Measurements from ENCODE around the gene UCP2. TPM values are rescaled to one million over a fixed set of nuclear protein-coding genes. Genes with fewer than 3 reads are reported as not detected.

The UCP2 gene
- total and polyA plus RNA-seq, 9 of the 15 experiments (the other 6 are each of a cell fraction or from before 2014, with no cell fraction given): 19.2 to 216 (median 87.9) TPM

- TF ChIP-seq DEAF1 (CRISPR knock-in tag; IDR thresholded peaks at IDR 0.05) (no peak), MAZ (CRISPR knock-in tag; conservative IDR thresholded peaks at IDR 0.05 in 1 of 2, IDR thresholded peaks at IDR 0.05 in 1 of 2) (no peak), ESRRA (IDR thresholded peaks at IDR 0.05; ENCODE audit: borderline replicate concordance, low read depth) (no peak), RBFOX2 (IDR thresholded peaks at IDR 0.05; ENCODE audit: low read depth, low read length) (no peak), ZNF518B (CRISPR knock-in tag; IDR thresholded peaks at IDR 0.05) (no peak), TCF15 (CRISPR knock-in tag; IDR thresholded peaks at IDR 0.05) (no peak), SOX6 (IDR thresholded peaks at IDR 0.05) (no peak), RBM39 (optimal IDR thresholded peaks at IDR 0.05; ENCODE audit: low read depth, low read length) (peak; percentile 36), TCF7L2 (IDR thresholded peaks at IDR 0.05; ENCODE audit: low read depth, low read length) (no peak), FOXP1 (CRISPR knock-in tag; IDR thresholded peaks at IDR 0.05) (no peak; the same call in 1 of the 2 replicates), SETDB1 (IDR thresholded peaks at IDR 0.05; ENCODE audit: low read length) (no peak), RBBP5 (IDR thresholded peaks at IDR 0.05; ENCODE audit: borderline replicate concordance, insufficient read depth, low read length, poor library complexity, severe bottlenecking) (no peak), MYC (IDR thresholded peaks at IDR 0.05; ENCODE audit: low read depth, low read length) (peak; percentile 16; the same call in 1 of the 2 replicates), MYC (CRISPR knock-in tag; IDR thresholded peaks at IDR 0.05; ENCODE audit: borderline replicate concordance, low read depth) (no peak; the same call in 1 of the 2 replicates), CCNT2 (IDR thresholded peaks at IDR 0.05; ENCODE audit: borderline replicate concordance, extremely low read depth, insufficient read length, low read depth, low read length) (no peak), ATF7 (IDR thresholded peaks at IDR 0.05) (no peak), TCF7 (IDR thresholded peaks at IDR 0.05; ENCODE audit: borderline replicate concordance) (no peak), PYGO2 (tag; IDR thresholded peaks at IDR 0.05) (no peak)
Observed at GRCh38 chr11:73983741-73984538, 1.3 kb upstream of the UCP2 start (continued).

Measured in K562 (cell line).